Anterior cingulate cortex (tissue), 58 donors: ENCODE results near the gene HADHA.
A peak's percentile ranks its signal among the peaks of the same experiment; 100 is the strongest.

ENCODE experiments used
- DNase-seq, 58 donors: peaks; one replicate each; lab custom pipeline; 2025; lab: John Stamatoyannopoulos, UW

Gene HADHA

DNA sequence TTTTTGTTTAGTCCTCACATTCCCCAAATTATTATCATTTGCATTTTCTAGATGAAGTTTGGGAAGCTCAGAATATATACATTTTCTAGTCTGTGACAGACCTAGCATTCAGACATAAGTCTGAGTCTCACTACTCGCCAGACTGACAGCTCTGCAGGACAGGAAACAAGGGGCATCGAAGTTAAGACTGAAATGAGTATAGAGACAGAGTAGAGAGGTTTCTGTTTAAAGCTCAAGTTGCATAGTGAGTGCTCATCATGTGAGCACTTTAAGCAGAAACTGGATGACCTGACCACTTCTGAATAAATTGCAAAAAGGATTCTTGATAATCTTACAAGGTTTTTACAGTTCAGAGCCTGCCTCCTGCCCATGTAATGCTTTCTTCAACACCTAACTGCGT lies 1.4 kb upstream of the HADHA start:
- DNase-seq = no peak

DNA sequence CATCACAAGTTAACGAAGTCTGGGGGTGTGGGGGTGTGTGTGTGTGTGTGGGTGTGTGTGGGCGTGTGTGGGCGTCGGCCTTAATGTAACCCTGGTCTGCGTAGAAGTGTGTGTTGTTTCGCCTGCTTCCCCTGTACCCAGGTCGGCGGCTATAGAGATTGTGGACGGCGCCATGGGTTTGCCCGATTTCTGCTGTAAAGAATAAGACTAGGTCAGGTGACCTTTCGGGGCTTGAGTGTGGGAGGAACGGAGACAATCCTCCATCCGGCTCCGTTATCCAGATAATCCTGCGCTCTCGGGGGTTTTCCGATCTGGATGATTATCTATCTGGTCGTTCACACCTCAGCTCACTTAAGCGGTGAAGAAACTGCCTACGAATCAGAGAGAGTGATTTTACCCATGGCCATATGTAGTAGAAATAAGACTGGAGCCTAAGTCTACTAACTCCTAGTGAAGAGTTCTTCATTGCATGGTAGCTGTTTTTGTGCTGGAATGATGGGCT lies 850 bp upstream of the HADHA start:
- DNase-seq = peak in 31 of 58 donors; percentile 10 to 72 (median 50)

DNA sequence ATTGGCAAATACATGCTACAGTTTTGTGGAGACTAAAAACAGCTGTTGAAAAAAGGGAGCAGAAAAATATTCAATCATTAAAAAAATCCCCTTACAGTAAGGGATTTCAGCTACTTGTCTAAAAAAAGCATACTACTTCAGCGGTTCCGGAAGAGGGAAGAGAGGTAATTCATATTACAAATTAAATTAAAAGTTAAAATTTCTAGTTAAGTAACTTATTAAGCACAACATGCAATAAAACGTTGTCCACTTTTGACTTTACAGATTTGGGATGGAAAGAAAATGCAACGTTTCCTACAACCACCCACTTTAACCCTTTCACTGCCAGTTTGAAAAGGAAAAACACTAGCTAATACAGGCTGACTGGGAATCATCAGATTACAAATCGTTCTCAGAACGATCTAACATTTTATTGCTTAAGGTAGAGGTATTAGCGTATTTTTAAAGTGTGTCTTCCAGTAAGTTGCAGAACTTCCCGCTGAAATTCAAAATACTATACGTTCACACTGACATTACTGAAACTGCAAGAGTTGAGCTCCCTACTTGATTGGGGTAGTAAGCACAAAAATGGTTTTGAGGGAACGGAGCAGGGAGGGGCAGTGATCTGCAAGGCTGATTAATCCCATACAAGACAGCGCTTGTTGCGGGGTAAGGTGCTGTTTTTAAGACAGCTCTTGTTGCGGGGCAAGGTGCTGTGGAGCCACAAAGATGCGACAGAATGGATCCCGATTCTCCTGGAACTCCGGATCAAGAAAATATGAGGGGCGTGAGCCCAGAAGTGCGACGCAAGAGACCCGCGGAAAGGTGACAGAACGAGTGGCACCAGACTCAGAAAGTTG lies 743 bp downstream of the HADHA start:
- DNase-seq = peak in 1 of 58 donors; percentile 53

DNA sequence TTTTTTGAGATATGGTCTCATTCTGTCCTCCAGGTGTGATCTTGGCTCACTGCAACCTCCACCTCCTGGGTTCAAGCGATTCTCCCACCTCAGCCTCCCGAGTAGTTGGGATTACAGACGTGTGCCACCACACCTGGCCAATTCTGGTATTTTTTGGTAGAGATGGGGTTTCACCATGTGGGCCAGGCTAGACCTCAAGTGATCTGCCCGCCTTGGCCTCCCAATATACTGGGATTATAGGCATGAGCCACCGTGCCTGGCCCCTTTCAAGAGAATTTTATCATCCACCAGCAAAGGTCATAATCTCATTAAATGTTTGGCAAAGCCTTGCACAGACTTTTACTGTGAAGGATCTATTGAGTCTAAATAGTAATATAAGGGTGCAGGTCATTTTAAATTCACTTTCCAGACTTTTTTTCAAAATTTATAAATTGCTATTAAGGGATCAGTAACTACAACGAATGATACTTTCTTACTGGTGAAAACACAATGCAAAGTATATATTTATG lies 2.5 kb downstream of the HADHA start:
- no peak for DNase-seq

DNA sequence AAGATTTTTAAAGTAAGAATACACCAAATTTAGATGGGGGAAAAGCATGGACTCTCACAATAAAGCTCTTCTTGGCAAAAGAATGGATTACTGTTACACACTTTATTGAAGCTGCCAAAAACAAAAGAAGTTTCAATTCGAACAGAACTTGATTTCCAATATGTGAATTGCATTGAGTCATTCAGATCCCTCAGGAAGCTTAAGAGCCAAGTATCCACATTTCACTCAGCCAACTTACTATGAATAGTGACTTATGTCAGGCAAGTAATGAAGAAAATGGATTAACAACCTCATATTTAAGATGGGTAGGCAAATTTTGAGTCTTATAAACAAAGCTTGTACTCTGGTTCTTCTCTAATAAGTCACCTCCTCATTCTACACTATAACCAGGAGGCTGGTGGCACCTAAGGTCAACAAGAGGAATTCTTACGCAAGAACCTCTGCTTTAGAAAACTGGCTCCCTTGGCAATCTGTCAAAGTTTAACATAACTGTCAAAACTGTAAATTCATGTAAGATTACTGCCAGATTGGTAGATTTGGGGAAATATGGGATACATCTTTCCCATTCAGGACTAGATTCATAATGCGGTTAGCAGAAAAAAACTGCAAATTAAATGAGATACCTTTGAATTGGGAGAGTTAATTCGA lies 6.0 kb downstream of the HADHA start:
- no peak for DNase-seq

DNA sequence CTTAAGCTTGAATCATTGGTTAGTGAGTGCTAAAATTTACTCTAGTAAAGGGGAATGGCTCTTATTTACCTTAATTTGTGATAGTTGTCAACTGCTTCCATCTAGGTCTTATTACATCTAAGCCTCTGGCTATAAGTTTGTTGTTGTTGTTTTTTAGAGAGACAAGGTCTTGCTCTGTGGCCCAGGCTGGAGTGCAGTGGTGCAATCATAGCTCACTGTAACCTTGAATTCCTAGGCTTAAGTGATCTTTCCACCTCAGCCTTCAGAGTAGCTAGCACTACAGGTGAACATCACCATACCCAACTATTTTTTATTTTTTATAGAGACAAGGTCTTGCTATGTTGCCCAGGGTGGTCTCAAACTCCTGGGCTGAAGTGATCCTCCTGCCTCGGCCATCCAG lies 6.6 kb downstream of the HADHA start:
- no peak for DNase-seq

DNA sequence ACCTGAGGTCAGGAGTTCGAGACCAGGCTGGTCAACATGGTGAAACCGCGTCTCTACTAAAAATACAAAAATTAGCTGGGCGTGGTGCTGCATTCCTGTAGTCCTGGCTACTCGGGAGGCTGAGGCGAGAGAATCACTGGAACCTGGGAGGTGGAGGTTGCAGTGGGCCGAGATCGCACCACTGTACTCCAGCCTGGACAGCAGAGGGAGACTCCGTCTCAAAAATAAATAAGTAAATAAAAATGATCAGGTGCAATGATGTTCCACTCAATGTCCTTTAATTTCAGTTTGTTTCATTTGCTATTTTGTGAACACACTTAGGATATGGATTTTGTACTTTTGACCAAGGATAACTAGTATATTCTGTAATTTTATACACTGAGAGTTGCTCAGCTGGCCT lies 9.3 kb downstream of the HADHA start:
- no peak for DNase-seq

DNA sequence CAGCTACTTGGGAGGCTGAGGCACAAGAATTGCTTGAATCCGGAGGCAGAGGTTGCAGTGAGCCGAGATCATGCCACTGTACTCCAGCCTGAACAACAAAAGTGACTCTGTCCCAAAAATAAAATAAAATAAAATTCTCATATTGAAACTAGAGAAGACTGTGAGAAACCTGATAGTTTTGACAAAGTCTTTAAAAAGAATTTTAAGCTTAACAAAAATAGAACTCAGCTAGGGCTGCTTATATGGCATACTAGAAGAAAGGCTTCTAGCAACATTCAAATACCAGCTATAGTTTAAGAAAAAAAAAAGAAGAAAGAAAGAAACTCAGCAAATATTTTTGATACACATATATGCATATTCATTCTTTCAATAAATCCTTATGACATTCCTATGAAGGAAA lies 13.6 kb downstream of the HADHA start:
- DNase-seq = no peak

DNA sequence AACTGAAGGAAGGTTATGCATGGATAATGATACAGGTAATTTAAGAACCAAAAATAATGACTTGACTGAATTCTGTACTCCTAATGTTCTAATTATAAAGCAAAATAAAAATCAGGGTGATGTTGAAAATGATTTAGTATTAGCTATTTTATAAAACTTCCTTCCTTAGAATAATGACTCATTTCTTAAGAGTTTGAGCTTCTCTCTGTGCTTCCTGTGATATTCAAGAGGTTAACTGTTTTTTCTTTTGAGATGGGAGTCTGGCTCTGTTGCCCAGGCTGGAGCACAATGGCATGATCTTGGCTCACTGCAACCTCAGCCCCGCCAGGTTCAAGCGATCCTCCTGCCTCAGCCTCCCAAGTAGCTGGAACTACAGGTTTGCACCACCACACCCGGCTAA lies 14.8 kb downstream of the HADHA start:
- no peak for DNase-seq

DNA sequence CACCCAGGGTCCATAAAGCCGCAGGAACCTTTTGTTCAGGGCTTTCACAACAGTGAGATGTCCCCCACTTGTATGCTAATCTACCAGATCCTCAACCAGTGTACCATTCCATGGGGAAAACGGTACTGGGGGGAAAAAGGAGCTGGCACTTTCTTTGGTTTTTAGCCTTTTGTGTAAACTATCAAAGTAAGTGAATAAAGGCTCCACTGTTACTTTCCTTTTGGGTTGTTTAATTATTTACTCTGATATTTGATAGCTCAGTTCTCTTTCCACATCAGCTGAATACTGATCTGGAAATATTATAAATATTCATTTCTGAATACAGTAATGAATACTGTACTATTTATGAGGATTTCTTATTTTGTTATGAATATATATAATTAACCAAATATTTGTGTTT lies 20.3 kb downstream of the HADHA start:
- no peak for DNase-seq

DNA sequence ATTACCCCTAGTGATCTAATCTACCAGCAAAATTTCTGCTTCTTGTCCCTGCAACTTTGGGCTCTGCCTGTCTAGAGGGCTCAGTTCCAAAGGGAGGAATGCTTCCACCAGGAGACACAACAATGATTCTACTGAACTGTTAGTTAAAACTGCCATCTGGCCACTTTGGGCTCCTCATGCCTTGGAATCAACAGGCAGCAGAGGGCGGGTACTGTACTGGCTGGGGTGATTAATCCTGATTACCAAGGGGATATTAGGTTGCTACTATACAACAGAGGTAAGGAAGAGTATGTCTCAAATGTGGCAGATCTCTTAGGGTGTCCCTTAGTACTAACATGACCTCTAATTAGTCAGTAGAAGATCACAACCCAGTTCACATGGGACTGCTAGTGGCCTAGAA lies 21.4 kb downstream of the HADHA start:
- peak in 1 of 58 donors; percentile 10 for DNase-seq

DNA sequence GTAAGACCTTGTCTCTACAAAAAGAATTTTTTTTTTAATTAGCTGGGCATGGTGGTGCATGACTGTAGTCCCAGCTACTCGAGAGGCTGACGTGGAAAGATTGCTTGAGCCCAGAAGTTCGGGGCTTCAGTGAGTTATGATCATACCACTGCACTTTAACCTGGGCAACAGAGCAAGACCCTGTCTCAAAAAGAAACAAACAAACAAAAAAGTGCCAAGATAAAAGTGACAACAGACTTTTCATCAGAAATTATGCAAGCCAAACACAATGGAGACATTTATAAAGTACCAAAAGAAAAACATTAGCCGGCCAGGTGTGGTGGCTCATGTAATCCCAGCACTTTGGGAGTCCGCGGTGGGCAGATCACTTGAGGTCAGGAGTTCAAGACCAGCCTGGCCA lies 26.7 kb downstream of the HADHA start:
- no peak for DNase-seq

DNA sequence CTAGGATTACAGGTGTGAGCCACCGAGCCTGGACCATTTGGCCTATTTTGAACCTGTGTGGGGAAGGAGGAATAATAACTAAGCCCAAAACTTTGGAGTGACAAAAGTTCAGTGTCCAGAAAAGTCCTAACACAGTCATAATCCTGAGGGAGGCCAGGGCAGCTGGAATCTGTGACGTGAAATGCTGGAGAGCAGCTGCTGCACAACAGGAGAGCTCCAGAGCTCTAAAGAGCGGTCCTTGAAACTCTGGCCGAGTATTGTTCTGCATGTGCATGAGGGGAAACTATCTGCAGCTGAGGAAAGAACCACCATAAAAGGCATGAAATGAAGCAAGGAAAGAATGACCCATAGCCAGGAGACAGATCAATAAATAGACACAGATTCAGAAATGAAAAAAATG lies 27.8 kb downstream of the HADHA start:
- DNase-seq = no peak

DNA sequence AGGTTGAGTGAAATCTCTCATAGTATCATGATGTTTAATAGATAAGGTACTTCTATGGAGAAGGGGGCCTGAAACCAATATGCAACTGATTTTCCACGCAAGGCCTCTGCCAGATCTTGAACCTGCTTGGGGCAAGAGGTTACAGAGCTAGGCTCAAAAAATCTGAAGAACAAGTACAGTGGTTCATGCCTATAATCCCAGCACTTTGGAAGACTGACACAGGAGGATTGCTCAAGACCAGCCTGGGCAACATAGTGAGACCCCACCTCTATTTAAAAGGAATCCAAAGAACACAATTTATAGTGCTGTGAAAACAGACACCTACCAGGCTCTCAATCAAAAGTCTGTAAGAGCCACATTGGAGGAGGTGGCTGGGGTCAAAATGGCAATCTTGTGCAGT lies 28.6 kb downstream of the HADHA start:
- DNase-seq = no peak

DNA sequence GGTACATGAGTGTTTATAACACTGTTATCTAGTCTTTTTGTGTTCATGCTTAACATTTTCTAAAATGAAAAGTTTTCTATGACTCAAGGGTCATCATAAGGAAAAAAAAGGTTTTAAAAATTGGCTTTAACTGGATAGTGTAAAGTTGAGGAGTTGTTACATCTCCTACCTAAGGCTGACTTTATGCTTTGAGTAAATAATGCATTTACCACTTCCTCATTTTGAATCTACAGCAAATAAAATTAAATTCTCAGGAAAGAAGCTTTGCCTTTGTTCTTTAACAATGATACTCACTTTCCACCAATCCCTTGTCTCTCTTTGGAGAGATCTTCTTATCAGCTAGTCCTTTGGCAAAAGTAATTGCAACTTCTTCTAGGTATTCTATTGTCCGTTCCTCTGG lies 29.7 kb downstream of the HADHA start:
- no peak for DNase-seq

DNA sequence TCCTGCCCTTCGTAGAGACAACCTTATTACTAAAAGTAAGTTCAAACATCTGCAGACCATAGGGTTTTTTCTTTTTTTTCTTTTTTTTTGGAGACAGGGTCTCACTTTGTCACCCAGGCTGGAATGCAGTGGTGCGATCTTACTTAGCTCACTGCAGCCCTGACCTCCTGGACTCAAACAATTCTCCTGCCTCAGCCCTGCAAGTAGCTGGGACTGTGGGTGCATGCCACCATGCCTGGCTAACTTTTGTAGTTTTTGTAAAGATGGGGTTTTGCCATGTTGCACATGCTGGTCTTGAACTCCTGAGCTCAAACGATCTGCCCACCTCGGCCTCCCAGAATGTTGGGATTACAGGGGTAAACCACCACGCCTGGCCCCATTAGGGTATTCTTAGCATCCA lies 32.4 kb downstream of the HADHA start:
- DNase-seq = no peak

DNA sequence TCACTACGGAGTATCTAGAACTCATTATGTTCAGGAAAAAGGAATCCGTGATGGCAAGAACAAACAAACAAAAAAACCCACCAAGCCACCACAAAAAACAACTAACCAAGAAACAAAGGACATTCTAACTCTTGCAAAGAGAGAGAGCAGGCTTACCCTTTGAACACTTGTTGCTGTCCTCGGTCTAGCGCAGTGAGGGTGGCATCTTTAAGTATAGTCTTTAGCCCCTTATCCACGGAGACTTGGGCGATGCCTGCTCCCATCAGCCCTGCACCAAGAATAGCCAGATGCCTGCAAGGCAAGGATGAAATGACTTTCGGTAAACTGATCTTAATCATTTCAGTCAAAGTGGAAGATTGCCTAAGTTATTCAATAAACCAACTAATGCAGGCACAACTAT lies 40.5 kb downstream of the HADHA start:
- no peak for DNase-seq

DNA sequence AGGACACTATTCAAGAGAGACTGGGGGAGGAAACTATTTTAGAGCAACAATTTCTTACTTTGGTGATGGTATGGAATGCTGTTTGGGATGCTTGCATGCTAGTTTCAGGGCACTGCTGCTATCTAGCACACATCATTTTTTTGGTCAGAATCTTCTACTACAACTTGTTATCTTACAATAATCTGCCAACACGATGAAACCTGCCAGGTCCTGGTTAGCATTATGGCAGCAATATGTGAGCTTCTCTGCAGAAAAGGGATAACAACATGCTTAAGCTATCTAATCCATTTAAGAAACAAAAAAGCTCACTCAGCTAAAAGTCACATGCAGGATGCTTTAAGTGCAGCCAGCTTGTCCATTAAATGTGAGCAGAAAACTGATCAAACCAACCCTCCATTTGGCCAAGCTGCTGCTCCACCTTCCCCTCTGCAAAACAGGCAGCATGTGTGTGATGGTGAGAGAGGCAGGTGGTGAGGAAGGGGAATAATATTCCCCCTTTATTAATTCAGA lies 41.4 kb downstream of the HADHA start:
- DNase-seq = no peak

DNA sequence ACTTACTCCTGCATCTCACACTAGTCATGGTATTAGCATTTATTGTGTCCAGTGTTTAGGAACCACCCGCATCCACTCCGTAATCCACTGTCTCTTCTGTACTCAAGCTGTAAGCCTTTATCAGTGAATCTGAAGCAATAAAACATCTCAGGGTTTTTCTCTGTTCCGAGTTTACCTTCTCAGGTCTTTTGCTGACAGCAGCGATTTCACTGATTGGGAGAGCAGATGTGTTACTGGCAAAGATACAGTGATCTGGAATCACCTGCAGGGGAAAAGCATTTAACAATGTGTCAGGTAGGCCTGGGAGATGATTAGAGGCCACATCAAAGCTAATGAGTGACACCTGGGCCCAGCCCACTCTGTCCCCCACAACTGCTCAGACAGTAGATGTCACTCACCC lies 46.9 kb downstream of the HADHA start:
- DNase-seq = no peak

DNA sequence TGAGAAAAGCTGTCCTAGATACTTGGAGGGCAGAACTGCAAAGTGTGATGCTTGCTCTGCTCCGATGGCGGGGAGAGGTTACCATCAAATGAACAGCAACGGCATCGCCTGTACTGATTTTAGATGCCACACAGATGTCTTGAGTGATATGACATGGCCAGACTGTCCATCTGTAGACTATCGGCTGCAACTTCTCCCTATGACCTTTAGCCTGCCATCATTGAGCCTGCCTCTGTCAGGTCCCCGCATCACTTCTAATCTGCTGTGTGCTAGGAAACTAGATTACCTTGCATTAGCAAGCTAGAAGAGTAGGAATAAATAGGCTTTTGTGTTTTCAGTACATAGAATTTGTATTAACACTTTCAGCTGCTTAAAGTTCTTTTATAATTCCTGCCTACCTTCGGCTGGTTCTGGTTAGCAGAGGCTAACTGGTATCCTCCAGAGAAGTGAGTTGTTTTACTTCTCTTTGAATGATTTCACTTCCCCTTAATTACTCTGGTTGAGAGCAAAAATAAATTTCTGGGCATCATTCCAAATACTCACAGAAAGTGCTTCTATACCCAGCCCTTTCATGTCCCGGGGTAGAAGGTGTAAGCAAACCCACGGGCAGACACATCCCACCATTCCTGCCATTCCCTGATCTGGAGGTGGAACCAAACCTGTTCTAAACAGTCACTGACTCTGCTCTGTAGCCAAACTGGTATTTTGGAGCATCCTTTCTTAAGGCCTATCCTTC lies 47.6 kb downstream of the HADHA start:
- DNase-seq = no peak
